Measurements from ENCODE around the gene CTNNA2.

The CTNNA2 gene

GRCh38 chr2:79796641-79797040 is 283.8 kb downstream of the CTNNA2 start:
- Histone ChIP-seq H3K4me1 (ENCODE audit: control insufficient read depth in 2 of 2, insufficient read depth in 2 of 2, low read length in 2 of 2) (peaks cover 3 to 9% of the 10 kb centered on the region in 2 donors), H3K4me3 (ENCODE audit: low read length in 2 of 2) (no peak overlapping the region), H3K9me3 (ENCODE audit: control insufficient read depth in 2 of 2, low read length in 2 of 2) (no peaks in the 10 kb centered on the region), H3K9ac (ENCODE audit: low read depth in 1 of 2, low read length in 2 of 2) (no peak overlapping the region), H3K27me3 (ENCODE audit: control insufficient read depth in 2 of 2, insufficient read depth in 2 of 2, low read length in 2 of 2) (no peaks in the 10 kb centered on the region), H3K27ac (ENCODE audit: low read depth in 2 of 2, low read length in 2 of 2) (no peak overlapping the region), H3K36me3 (ENCODE audit: control insufficient read depth in 2 of 2, insufficient read depth in 2 of 2, low read length in 2 of 2) (no peaks in the 10 kb centered on the region)

- Histone ChIP-seq H3K4me1 (ENCODE audit: control insufficient read depth in 2 of 2, insufficient read depth in 2 of 2, low read length in 2 of 2) (no peaks in the 10 kb centered on the region), H3K36me3 (ENCODE audit: control insufficient read depth in 2 of 2, insufficient read depth in 2 of 2, low read length in 2 of 2) (no peaks in the 10 kb centered on the region), H3K27ac (ENCODE audit: low read depth in 2 of 2, low read length in 2 of 2) (no peak overlapping the region), H3K4me3 (ENCODE audit: low read length in 2 of 2) (no peak overlapping the region), H3K27me3 (ENCODE audit: control insufficient read depth in 2 of 2, insufficient read depth in 2 of 2, low read length in 2 of 2) (no peaks in the 10 kb centered on the region), H3K9me3 (ENCODE audit: control insufficient read depth in 2 of 2, low read length in 2 of 2) (no peaks in the 10 kb centered on the region), H3K9ac (ENCODE audit: low read depth in 1 of 2, low read length in 2 of 2) (no peak overlapping the region)
These were observed 285.9 kb downstream of the CTNNA2 start for GRCh38 chr2:79798776-79799175.

- no peaks in the 10 kb centered on the region for H3K36me3 ChIP-seq (ENCODE audit: control insufficient read depth in 2 of 2, insufficient read depth in 2 of 2, low read length in 2 of 2)
- no peaks in the 10 kb centered on the region for H3K27me3 ChIP-seq (ENCODE audit: control insufficient read depth in 2 of 2, insufficient read depth in 2 of 2, low read length in 2 of 2)
- H3K27ac ChIP-seq (ENCODE audit: low read depth in 2 of 2, low read length in 2 of 2), result no peak overlapping the region
- H3K4me3 ChIP-seq (ENCODE audit: low read length in 2 of 2), result no peak overlapping the region
- H3K4me1 ChIP-seq (ENCODE audit: control insufficient read depth in 2 of 2, insufficient read depth in 2 of 2, low read length in 2 of 2), result no peaks in the 10 kb centered on the region
- no peaks in the 10 kb centered on the region for H3K9me3 ChIP-seq (ENCODE audit: control insufficient read depth in 2 of 2, low read length in 2 of 2)
- H3K9ac ChIP-seq (ENCODE audit: low read depth in 1 of 2, low read length in 2 of 2), result no peak overlapping the region
These were observed 286.9 kb downstream of the CTNNA2 start for GRCh38 chr2:79799729-79800128.

GRCh38 chr2:79801082-79801481 is 288.2 kb downstream of the CTNNA2 start:
- Histone ChIP-seq H3K27me3 (ENCODE audit: control insufficient read depth in 2 of 2, insufficient read depth in 2 of 2, low read length in 2 of 2) (no peaks in the 10 kb centered on the region), H3K36me3 (ENCODE audit: control insufficient read depth in 2 of 2, insufficient read depth in 2 of 2, low read length in 2 of 2) (no peaks in the 10 kb centered on the region), H3K9me3 (ENCODE audit: control insufficient read depth in 2 of 2, low read length in 2 of 2) (no peaks in the 10 kb centered on the region), H3K4me1 (ENCODE audit: control insufficient read depth in 2 of 2, insufficient read depth in 2 of 2, low read length in 2 of 2) (no peaks in the 10 kb centered on the region), H3K4me3 (ENCODE audit: low read length in 2 of 2) (no peak overlapping the region), H3K27ac (ENCODE audit: low read depth in 2 of 2, low read length in 2 of 2) (no peak overlapping the region), H3K9ac (ENCODE audit: low read depth in 1 of 2, low read length in 2 of 2) (no peak overlapping the region)

GRCh38 chr2:79817288-79817687 is 304.4 kb downstream of the CTNNA2 start:
- no peak overlapping the region for H3K9ac ChIP-seq (ENCODE audit: low read depth in 1 of 2, low read length in 2 of 2)
- H3K4me3 ChIP-seq (ENCODE audit: low read length in 2 of 2), result no peak overlapping the region
- no peak overlapping the region for H3K27ac ChIP-seq (ENCODE audit: low read depth in 2 of 2, low read length in 2 of 2)
- no peaks in the 10 kb centered on the region for H3K36me3 ChIP-seq (ENCODE audit: control insufficient read depth in 2 of 2, insufficient read depth in 2 of 2, low read length in 2 of 2)
- H3K27me3 ChIP-seq (ENCODE audit: control insufficient read depth in 2 of 2, insufficient read depth in 2 of 2, low read length in 2 of 2), result no peaks in the 10 kb centered on the region
- H3K9me3 ChIP-seq (ENCODE audit: control insufficient read depth in 2 of 2, low read length in 2 of 2), result peaks cover 0 to 2% of the 10 kb centered on the region in 2 donors
- no peaks in the 10 kb centered on the region for H3K4me1 ChIP-seq (ENCODE audit: control insufficient read depth in 2 of 2, insufficient read depth in 2 of 2, low read length in 2 of 2)

GRCh38 chr2:79820281-79820680 is 307.4 kb downstream of the CTNNA2 start:
- Histone ChIP-seq H3K9me3 (ENCODE audit: control insufficient read depth in 2 of 2, low read length in 2 of 2) (no peaks in the 10 kb centered on the region), H3K27me3 (ENCODE audit: control insufficient read depth in 2 of 2, insufficient read depth in 2 of 2, low read length in 2 of 2) (no peaks in the 10 kb centered on the region), H3K4me1 (ENCODE audit: control insufficient read depth in 2 of 2, insufficient read depth in 2 of 2, low read length in 2 of 2) (no peaks in the 10 kb centered on the region), H3K36me3 (ENCODE audit: control insufficient read depth in 2 of 2, insufficient read depth in 2 of 2, low read length in 2 of 2) (no peaks in the 10 kb centered on the region), H3K9ac (ENCODE audit: low read depth in 1 of 2, low read length in 2 of 2) (no peak overlapping the region), H3K27ac (ENCODE audit: low read depth in 2 of 2, low read length in 2 of 2) (no peak overlapping the region), H3K4me3 (ENCODE audit: low read length in 2 of 2) (no peak overlapping the region)

- no peak overlapping the region for H3K27ac ChIP-seq (ENCODE audit: low read depth in 2 of 2, low read length in 2 of 2)
These were observed 309.3 kb downstream of the CTNNA2 start for GRCh38 chr2:79822136-79822535.

GRCh38 chr2:79824086-79824786 is 311.4 kb downstream of the CTNNA2 start:
- Histone ChIP-seq H3K9me3 (ENCODE audit: control insufficient read depth in 2 of 2, low read length in 2 of 2) (no peaks in the 10 kb centered on the region), H3K4me3 (ENCODE audit: low read length in 2 of 2) (no peak overlapping the region), H3K4me1 (ENCODE audit: control insufficient read depth in 2 of 2, insufficient read depth in 2 of 2, low read length in 2 of 2) (no peaks in the 10 kb centered on the region), H3K9ac (ENCODE audit: low read depth in 1 of 2, low read length in 2 of 2) (no peak overlapping the region), H3K27me3 (ENCODE audit: control insufficient read depth in 2 of 2, insufficient read depth in 2 of 2, low read length in 2 of 2) (no peaks in the 10 kb centered on the region), H3K27ac (ENCODE audit: low read depth in 2 of 2, low read length in 2 of 2) (no peak overlapping the region), H3K36me3 (ENCODE audit: control insufficient read depth in 2 of 2, insufficient read depth in 2 of 2, low read length in 2 of 2) (no peaks in the 10 kb centered on the region)

More at GRCh38 chr2:79822136-79822535, 309.3 kb downstream of the CTNNA2 start:
- H3K4me3 ChIP-seq (ENCODE audit: low read length in 2 of 2), result no peak overlapping the region
- no peaks in the 10 kb centered on the region for H3K27me3 ChIP-seq (ENCODE audit: control insufficient read depth in 2 of 2, insufficient read depth in 2 of 2, low read length in 2 of 2)
- no peak overlapping the region for H3K9ac ChIP-seq (ENCODE audit: low read depth in 1 of 2, low read length in 2 of 2)
- H3K36me3 ChIP-seq (ENCODE audit: control insufficient read depth in 2 of 2, insufficient read depth in 2 of 2, low read length in 2 of 2), result no peaks in the 10 kb centered on the region
- H3K9me3 ChIP-seq (ENCODE audit: control insufficient read depth in 2 of 2, low read length in 2 of 2), result no peaks in the 10 kb centered on the region
- no peaks in the 10 kb centered on the region for H3K4me1 ChIP-seq (ENCODE audit: control insufficient read depth in 2 of 2, insufficient read depth in 2 of 2, low read length in 2 of 2)

- H3K9me3 ChIP-seq (ENCODE audit: control insufficient read depth in 2 of 2, low read length in 2 of 2), result no peaks in the 10 kb centered on the region
- H3K4me1 ChIP-seq (ENCODE audit: control insufficient read depth in 2 of 2, insufficient read depth in 2 of 2, low read length in 2 of 2), result no peaks in the 10 kb centered on the region
- no peaks in the 10 kb centered on the region for H3K27me3 ChIP-seq (ENCODE audit: control insufficient read depth in 2 of 2, insufficient read depth in 2 of 2, low read length in 2 of 2)
- H3K36me3 ChIP-seq (ENCODE audit: control insufficient read depth in 2 of 2, insufficient read depth in 2 of 2, low read length in 2 of 2), result no peaks in the 10 kb centered on the region
- no peak overlapping the region for H3K9ac ChIP-seq (ENCODE audit: low read depth in 1 of 2, low read length in 2 of 2)
- H3K4me3 ChIP-seq (ENCODE audit: low read length in 2 of 2), result no peak overlapping the region
- H3K27ac ChIP-seq (ENCODE audit: low read depth in 2 of 2, low read length in 2 of 2), result no peak overlapping the region
These were observed 315.0 kb downstream of the CTNNA2 start for GRCh38 chr2:79827881-79828280.

GRCh38 chr2:79830501-79830900 is 317.6 kb downstream of the CTNNA2 start:
- Histone ChIP-seq H3K4me3 (ENCODE audit: low read length in 2 of 2) (no peak overlapping the region), H3K27me3 (ENCODE audit: control insufficient read depth in 2 of 2, insufficient read depth in 2 of 2, low read length in 2 of 2) (no peaks in the 10 kb centered on the region), H3K27ac (ENCODE audit: low read depth in 2 of 2, low read length in 2 of 2) (no peak overlapping the region), H3K9ac (ENCODE audit: low read depth in 1 of 2, low read length in 2 of 2) (no peak overlapping the region), H3K9me3 (ENCODE audit: control insufficient read depth in 2 of 2, low read length in 2 of 2) (no peaks in the 10 kb centered on the region), H3K4me1 (ENCODE audit: control insufficient read depth in 2 of 2, insufficient read depth in 2 of 2, low read length in 2 of 2) (no peaks in the 10 kb centered on the region), H3K36me3 (ENCODE audit: control insufficient read depth in 2 of 2, insufficient read depth in 2 of 2, low read length in 2 of 2) (no peaks in the 10 kb centered on the region)
